GM19351 (cell line): ENCODE measurements around the gene C6orf89.

Experiments used
- ATAC-seq: cut with Tn5 transposase; IDR thresholded peaks from one replicate; pipeline ENCODE4 v1.9.1; 2021; ENCODE audit warnings: mild to moderate bottlenecking, moderate library complexity; ENCODE audit not compliant: unreplicated experiment

Gene C6orf89

GRCh38 chr6:36852481-36853147, 33.1 kb upstream of the C6orf89 start:
- ATAC-seq: no peak

- ATAC-seq: no peak
Measured at GRCh38 chr6:36853325-36853724, 32.4 kb upstream of the C6orf89 start.

GRCh38 chr6:36855750-36856149, 30.0 kb upstream of the C6orf89 start:
- no peak for ATAC-seq

- ATAC-seq: no peak
Measured at GRCh38 chr6:36856277-36856676, 29.5 kb upstream of the C6orf89 start.

- ATAC-seq: no peak
Measured at GRCh38 chr6:36857325-36857724, 28.4 kb upstream of the C6orf89 start.

- ATAC-seq: no peak
Measured at GRCh38 chr6:36858407-36858981, 27.3 kb upstream of the C6orf89 start.

GRCh38 chr6:36860126-36860525, 25.6 kb upstream of the C6orf89 start:
- no peak for ATAC-seq

- ATAC-seq: no peak
Measured at GRCh38 chr6:36862164-36862847, 23.4 kb upstream of the C6orf89 start.

- no peak for ATAC-seq
Measured at GRCh38 chr6:36862848-36863382, 22.8 kb upstream of the C6orf89 start.

- ATAC-seq: no peak
Measured at GRCh38 chr6:36863670-36864540, 21.8 kb upstream of the C6orf89 start.

- no peak for ATAC-seq
Measured at GRCh38 chr6:36865835-36866234, 19.9 kb upstream of the C6orf89 start.

- no peak for ATAC-seq
Measured at GRCh38 chr6:36867471-36868224, 18.1 kb upstream of the C6orf89 start.

- ATAC-seq: no peak
Measured at GRCh38 chr6:36871686-36872085, 14.1 kb upstream of the C6orf89 start.

- no peak for ATAC-seq
Measured at GRCh38 chr6:36873115-36873514, 12.6 kb upstream of the C6orf89 start.

- ATAC-seq: no peak
Measured at GRCh38 chr6:36873612-36874442, 11.9 kb upstream of the C6orf89 start.

GRCh38 chr6:36874443-36875249, 11.1 kb upstream of the C6orf89 start, which contains the start of gene PPIL1:
PPIL1 (minus strand) TSS chr6:36874803; CDS start chr6:36874772, 31 bp downstream.
- peak; percentile 82 for ATAC-seq

GRCh38 chr6:36875250-36875633, 10.5 kb upstream of the C6orf89 start:
- no peak for ATAC-seq

GRCh38 chr6:36884610-36885009, 1.1 kb upstream of the C6orf89 start:
- no peak for ATAC-seq
